ENCODE results near the gene B4GALT2. TPM values are rescaled to one million over a fixed set of nuclear protein-coding genes. Genes with fewer than 3 reads are reported as not detected.

B4GALT2 gene
- total RNA-seq, 1 donor from 2014 or later = 23.7 TPM

DNA sequence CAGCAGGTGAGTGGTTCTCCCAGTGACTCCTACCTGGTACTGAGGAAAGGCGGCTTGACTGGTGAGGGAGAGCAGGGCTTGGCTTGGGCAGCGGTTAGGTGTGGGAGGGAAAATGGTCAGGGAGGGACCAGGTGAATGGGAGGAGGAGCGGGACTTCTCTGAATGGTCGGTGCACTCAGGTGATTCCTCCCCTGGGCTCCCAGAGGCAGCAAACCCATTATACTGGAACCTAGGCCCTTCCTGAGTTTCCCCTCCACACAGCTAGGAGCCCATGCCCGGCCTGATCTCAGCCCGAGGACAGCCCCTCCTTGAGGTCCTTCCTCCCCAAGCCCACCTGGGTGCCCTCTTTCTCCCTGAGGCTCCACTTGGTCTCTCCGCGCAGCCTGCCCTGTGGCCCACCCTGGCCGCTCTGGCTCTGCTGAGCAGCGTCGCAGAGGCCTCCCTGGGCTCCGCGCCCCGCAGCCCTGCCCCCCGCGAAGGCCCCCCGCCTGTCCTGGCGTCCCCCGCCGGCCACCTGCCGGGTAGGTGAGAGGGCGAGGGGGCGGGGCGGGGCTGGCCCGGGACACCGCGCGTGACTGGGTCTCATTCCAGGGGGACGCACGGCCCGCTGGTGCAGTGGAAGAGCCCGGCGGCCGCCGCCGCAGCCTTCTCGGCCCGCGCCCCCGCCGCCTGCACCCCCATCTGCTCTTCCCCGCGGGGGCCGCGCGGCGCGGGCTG lies 43.1 kb upstream of the B4GALT2 start:
- DNase-seq (ENCODE audit: low spot score) = no peak
- Mint-ChIP-seq H3K4me3 (peak overlapping the region; percentile 71), H3K4me1 (peaks cover 29% of the 10 kb centered on the region), H3K27ac (no peak overlapping the region), H3K27me3 (ENCODE audit: insufficient read depth, low read depth) (peaks cover 35% of the 10 kb centered on the region), H3K9me3 (no peaks in the 10 kb centered on the region), H3K36me3 (no peaks in the 10 kb centered on the region)
- H3K36me3 ChIP-seq = no peaks in the 10 kb centered on the region
- no peak overlapping the region for H3K9ac ChIP-seq
- TF ChIP-seq EZH2phosphoT487 (IDR thresholded peaks at IDR 0.05) = no peak
- TF ChIP-seq EZH2 (IDR thresholded peaks at IDR 0.05) = peak; percentile 41
- TF ChIP-seq, protein P1, sequence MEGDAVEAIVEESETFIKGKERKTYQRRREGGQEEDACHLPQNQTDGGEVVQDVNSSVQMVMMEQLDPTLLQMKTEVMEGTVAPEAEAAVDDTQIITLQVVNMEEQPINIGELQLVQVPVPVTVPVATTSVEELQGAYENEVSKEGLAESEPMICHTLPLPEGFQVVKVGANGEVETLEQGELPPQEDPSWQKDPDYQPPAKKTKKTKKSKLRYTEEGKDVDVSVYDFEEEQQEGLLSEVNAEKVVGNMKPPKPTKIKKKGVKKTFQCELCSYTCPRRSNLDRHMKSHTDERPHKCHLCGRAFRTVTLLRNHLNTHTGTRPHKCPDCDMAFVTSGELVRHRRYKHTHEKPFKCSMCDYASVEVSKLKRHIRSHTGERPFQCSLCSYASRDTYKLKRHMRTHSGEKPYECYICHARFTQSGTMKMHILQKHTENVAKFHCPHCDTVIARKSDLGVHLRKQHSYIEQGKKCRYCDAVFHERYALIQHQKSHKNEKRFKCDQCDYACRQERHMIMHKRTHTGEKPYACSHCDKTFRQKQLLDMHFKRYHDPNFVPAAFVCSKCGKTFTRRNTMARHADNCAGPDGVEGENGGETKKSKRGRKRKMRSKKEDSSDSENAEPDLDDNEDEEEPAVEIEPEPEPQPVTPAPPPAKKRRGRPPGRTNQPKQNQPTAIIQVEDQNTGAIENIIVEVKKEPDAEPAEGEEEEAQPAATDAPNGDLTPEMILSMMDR (IDR thresholded peaks at IDR 0.05) = no peak
- peaks cover 38% of the 10 kb centered on the region for H4K20me1 ChIP-seq (ENCODE audit: low read depth)
- H3K4me2 ChIP-seq = peak overlapping the region; percentile 84
- H3K27me3 ChIP-seq = peaks cover 69% of the 10 kb centered on the region
- no peaks in the 10 kb centered on the region for H3K79me2 ChIP-seq (ENCODE audit: low read depth)
- H3K4me1 ChIP-seq = peaks cover 30% of the 10 kb centered on the region
- H3K4me3 ChIP-seq = peak overlapping the region; percentile 60
- no peak overlapping the region for H3K27ac ChIP-seq
- H2AFZ ChIP-seq (replicated peaks) = no peak overlapping the region
- H3K9me3 ChIP-seq (ENCODE audit: low read depth) = no peaks in the 10 kb centered on the region
- peaks cover 26% of the 10 kb centered on the region for H3F3A ChIP-seq (ENCODE audit: low read depth)

DNA sequence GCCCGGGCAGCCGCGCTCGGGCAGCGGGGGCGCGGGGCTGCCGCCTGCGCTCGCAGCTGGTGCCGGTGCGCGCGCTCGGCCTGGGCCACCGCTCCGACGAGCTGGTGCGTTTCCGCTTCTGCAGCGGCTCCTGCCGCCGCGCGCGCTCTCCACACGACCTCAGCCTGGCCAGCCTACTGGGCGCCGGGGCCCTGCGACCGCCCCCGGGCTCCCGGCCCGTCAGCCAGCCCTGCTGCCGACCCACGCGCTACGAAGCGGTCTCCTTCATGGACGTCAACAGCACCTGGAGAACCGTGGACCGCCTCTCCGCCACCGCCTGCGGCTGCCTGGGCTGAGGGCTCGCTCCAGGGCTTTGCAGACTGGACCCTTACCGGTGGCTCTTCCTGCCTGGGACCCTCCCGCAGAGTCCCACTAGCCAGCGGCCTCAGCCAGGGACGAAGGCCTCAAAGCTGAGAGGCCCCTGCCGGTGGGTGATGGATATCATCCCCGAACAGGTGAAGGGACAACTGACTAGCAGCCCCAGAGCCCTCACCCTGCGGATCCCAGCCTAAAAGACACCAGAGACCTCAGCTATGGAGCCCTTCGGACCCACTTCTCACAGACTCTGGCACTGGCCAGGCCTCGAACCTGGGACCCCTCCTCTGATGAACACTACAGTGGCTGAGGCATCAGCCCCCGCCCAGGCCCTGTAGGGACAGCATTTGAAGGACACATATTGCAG lies 42.4 kb upstream of the B4GALT2 start:
- Histone ChIP-seq H3K9me3 (ENCODE audit: low read depth) (no peaks in the 10 kb centered on the region), H3K27me3 (peaks cover 65% of the 10 kb centered on the region), H3K36me3 (no peaks in the 10 kb centered on the region), H3K4me3 (peak overlapping the region; percentile 60), H3K4me1 (peaks cover 30% of the 10 kb centered on the region), H3K9ac (no peak overlapping the region), H3F3A (ENCODE audit: low read depth) (peaks cover 26% of the 10 kb centered on the region), H2AFZ (replicated peaks) (peak overlapping the region; percentile 96), H3K4me2 (peak overlapping the region; percentile 84), H3K79me2 (ENCODE audit: low read depth) (no peaks in the 10 kb centered on the region), H4K20me1 (ENCODE audit: low read depth) (peaks cover 38% of the 10 kb centered on the region), H3K27ac (no peak overlapping the region)
- no peaks in the 10 kb centered on the region for H3K36me3 Mint-ChIP-seq
- H3K9me3 Mint-ChIP-seq = no peaks in the 10 kb centered on the region
- TF ChIP-seq, protein P1 (IDR thresholded peaks at IDR 0.05) = peak; percentile 30
- TF ChIP-seq EZH2 (IDR thresholded peaks at IDR 0.05) (peak; percentile 47), EZH2phosphoT487 (IDR thresholded peaks at IDR 0.05) (no peak)
- H3K27ac Mint-ChIP-seq = no peak overlapping the region
- peak overlapping the region; percentile 77 for H3K4me3 Mint-ChIP-seq
- peaks cover 35% of the 10 kb centered on the region for H3K27me3 Mint-ChIP-seq (ENCODE audit: insufficient read depth, low read depth)
- peaks cover 29% of the 10 kb centered on the region for H3K4me1 Mint-ChIP-seq
- peak; percentile 80 for DNase-seq (ENCODE audit: low spot score)

DNA sequence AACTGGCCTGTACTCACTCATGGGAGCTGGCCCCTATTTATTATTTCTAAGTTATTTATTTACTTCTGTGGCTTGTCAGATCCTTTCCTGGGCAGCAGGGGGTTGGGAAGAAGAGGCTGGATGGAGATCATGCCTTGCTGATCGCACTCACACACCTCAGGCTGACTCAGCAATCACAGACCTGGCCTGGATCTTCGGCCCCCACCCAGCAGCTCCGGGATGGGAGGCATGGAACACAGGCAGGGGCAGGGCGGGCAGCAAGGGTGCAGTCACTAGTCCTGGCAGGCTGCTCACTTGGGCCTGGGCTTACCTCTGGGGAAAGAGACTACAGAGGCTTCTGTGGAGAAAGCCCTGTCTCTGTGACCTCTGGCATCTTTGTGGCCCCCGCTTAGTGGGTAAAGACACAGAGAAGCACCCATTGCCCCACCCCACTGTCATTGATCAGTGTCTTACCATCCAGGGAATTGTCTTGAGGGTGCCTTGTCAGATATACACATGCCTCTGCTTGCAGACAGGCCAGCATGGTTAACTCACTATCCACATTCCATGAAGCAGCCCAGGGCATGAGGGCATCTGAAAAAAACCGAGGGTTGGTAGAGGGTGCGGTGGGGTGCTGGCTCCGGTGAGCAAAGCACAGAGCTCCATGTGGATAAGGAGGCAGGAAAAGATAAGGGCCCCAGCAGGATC lies 41.7 kb upstream of the B4GALT2 start:
- Mint-ChIP-seq H3K36me3 (no peaks in the 10 kb centered on the region), H3K4me3 (peak overlapping the region; percentile 77), H3K9me3 (no peaks in the 10 kb centered on the region), H3K27me3 (ENCODE audit: insufficient read depth, low read depth) (peaks cover 35% of the 10 kb centered on the region), H3K27ac (no peak overlapping the region), H3K4me1 (peaks cover 29% of the 10 kb centered on the region)
- no peak for DNase-seq (ENCODE audit: low spot score)
- Histone ChIP-seq H3K9ac (no peak overlapping the region), H3K27me3 (peaks cover 57% of the 10 kb centered on the region), H3K4me1 (peaks cover 30% of the 10 kb centered on the region), H3K4me2 (no peak overlapping the region), H3K36me3 (no peaks in the 10 kb centered on the region), H3K27ac (no peak overlapping the region), H3K4me3 (no peak overlapping the region), H3K79me2 (ENCODE audit: low read depth) (no peaks in the 10 kb centered on the region), H3F3A (ENCODE audit: low read depth) (peaks cover 26% of the 10 kb centered on the region), H2AFZ (replicated peaks) (no peak overlapping the region), H4K20me1 (ENCODE audit: low read depth) (peaks cover 37% of the 10 kb centered on the region), H3K9me3 (ENCODE audit: low read depth) (no peaks in the 10 kb centered on the region)
- TF ChIP-seq EZH2phosphoT487 (IDR thresholded peaks at IDR 0.05) (no peak), EZH2 (IDR thresholded peaks at IDR 0.05) (no peak)
- TF ChIP-seq, protein P1 (IDR thresholded peaks at IDR 0.05) = no peak
